Liver (tissue), 3 donors: ENCODE data around the gene HPN.

Source experiments
- ATF3 ChIP-seq: IDR thresholded peaks from 2 replicates; pipeline ENCODE4 v1.6.1; 2016; ENCODE audit warnings: antibody characterized with exemption
- CTCF ChIP-seq: fragments of 150-350 bp; IDR thresholded peaks from 2 replicates; pipeline ENCODE4 v1.5.1; 2017; ENCODE audit warnings: improper control_type of control experiment, low read depth, low read length; ENCODE audit not compliant: missing input control
- EGR1 ChIP-seq, 2 donors: IDR thresholded peaks; 2 replicates each; pipeline ENCODE4 v1.6.1; 2016 to 2018; ENCODE audit warnings: antibody characterized with exemption in 2 of 2, low read depth in 2 of 2
- FOXA1 ChIP-seq: IDR thresholded peaks from 2 replicates; pipeline ENCODE4 v1.6.1; 2016; ENCODE audit warnings: antibody characterized with exemption
- GABPA ChIP-seq, 2 donors: IDR thresholded peaks in 1 of 2; conservative IDR thresholded peaks in 1 of 2; 2 replicates each; pipeline ENCODE4 v1.6.1; 2016; ENCODE audit warnings: antibody characterized with exemption in 2 of 2, mild to moderate bottlenecking in 1 of 2, moderate library complexity in 1 of 2
- HNF4A ChIP-seq, 2 donors: conservative IDR thresholded peaks; 2 replicates each; pipeline ENCODE4 v1.6.1; 2016; ENCODE audit warnings: antibody characterized with exemption in 2 of 2, mild to moderate bottlenecking in 2 of 2
- JUND ChIP-seq, 2 donors: IDR thresholded peaks; 2 replicates each; pipeline ENCODE4 v1.6.1; 2016; ENCODE audit warnings: antibody characterized with exemption in 2 of 2
- MAX ChIP-seq: IDR thresholded peaks from 2 replicates; pipeline ENCODE4 v1.6.1; 2016; ENCODE audit warnings: antibody characterized with exemption
- RAD21 ChIP-seq, 2 donors: IDR thresholded peaks; 2 replicates each; pipeline ENCODE4 v1.6.1; 2016; ENCODE audit warnings: antibody characterized with exemption in 2 of 2, mild to moderate bottlenecking in 2 of 2
- SP1 ChIP-seq: IDR thresholded peaks from 2 replicates; pipeline ENCODE4 v1.6.1; 2018; ENCODE audit warnings: antibody characterized with exemption, mild to moderate bottlenecking
- TAF1 ChIP-seq: conservative IDR thresholded peaks from 2 replicates; pipeline ENCODE4 v1.6.1; 2016; ENCODE audit warnings: antibody characterized with exemption, mild to moderate bottlenecking
- YY1 ChIP-seq: IDR thresholded peaks from 2 replicates; pipeline ENCODE4 v1.6.1; 2016; ENCODE audit warnings: antibody characterized with exemption, mild to moderate bottlenecking
- ZBTB33 ChIP-seq: IDR thresholded peaks from 2 replicates; pipeline ENCODE4 v1.6.1; 2016; ENCODE audit warnings: antibody characterized with exemption
- TF ChIP-seq, protein P1 (sequence below): IDR thresholded peaks from 2 replicates; pipeline ENCODE4 v1.6.1; 2016; ENCODE audit warnings: antibody characterized with exemption, mild to moderate bottlenecking
- donor health status: healthy.
- donor health status: healthy.

DNA sequence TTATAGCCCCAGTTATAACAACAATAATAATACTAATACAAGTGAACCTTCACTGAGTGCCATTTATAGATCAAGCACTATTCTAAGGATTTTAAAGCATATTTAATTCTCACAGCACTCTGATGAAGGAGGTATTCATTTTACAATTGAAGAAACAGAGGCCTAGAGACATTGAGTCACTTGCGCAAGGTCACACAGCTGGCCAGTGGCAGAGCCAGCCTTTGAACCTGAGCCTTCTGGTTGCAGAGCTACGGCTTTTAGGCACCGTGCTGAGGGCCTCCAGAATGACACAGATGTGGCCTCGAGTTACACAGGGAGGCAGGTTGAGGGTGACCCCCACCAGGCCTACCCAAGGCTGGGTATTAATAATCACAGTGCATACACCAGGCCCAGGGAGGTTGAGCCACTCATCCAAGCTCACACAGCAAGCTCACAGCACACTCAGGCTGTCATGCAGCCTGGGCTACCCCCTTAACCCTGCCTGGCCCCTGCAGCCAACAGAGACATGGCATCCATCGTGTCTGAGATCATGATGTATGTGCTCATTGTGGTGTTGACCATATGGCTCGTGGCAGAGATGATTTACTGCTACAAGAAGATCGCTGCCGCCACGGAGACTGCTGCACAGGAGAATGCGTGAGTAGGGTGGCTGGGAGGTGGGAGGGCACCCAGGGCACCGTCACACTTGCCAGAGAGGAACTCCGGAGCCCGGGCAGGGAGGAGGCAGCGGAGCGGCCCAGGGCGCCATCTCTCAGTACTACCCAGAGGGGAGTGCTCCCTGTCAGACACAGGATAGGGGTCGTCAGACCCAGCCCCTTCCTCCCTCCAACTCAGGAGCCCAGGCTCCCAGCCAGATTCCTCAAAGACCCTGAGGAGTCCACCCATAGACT lies 2.7 kb upstream of the HPN start:
- no peak for TF ChIP-seq MAX
- no peak for TF ChIP-seq CTCF
- TF ChIP-seq ZBTB33 = no peak
- no peak for TF ChIP-seq EGR1 (IDR thresholded peaks at IDR 0.05; ENCODE audit: low read depth in 2 of 2)
- TF ChIP-seq SP1 = no peak
- TF ChIP-seq GABPA (IDR thresholded peaks at IDR 0.05 in 1 of 2, conservative IDR thresholded peaks at IDR 0.05 in 1 of 2) = no peak
- no peak for TF ChIP-seq YY1
- peak in 1 of 2 donors; percentile 5 for TF ChIP-seq JUND (IDR thresholded peaks at IDR 0.05)
- TF ChIP-seq TAF1 = no peak
- TF ChIP-seq RAD21 (IDR thresholded peaks at IDR 0.05) = no peak
- TF ChIP-seq, protein P1, sequence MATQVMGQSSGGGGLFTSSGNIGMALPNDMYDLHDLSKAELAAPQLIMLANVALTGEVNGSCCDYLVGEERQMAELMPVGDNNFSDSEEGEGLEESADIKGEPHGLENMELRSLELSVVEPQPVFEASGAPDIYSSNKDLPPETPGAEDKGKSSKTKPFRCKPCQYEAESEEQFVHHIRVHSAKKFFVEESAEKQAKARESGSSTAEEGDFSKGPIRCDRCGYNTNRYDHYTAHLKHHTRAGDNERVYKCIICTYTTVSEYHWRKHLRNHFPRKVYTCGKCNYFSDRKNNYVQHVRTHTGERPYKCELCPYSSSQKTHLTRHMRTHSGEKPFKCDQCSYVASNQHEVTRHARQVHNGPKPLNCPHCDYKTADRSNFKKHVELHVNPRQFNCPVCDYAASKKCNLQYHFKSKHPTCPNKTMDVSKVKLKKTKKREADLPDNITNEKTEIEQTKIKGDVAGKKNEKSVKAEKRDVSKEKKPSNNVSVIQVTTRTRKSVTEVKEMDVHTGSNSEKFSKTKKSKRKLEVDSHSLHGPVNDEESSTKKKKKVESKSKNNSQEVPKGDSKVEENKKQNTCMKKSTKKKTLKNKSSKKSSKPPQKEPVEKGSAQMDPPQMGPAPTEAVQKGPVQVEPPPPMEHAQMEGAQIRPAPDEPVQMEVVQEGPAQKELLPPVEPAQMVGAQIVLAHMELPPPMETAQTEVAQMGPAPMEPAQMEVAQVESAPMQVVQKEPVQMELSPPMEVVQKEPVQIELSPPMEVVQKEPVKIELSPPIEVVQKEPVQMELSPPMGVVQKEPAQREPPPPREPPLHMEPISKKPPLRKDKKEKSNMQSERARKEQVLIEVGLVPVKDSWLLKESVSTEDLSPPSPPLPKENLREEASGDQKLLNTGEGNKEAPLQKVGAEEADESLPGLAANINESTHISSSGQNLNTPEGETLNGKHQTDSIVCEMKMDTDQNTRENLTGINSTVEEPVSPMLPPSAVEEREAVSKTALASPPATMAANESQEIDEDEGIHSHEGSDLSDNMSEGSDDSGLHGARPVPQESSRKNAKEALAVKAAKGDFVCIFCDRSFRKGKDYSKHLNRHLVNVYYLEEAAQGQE = no peak
- TF ChIP-seq ATF3 = no peak
- no peak for TF ChIP-seq HNF4A (conservative IDR thresholded peaks at IDR 0.05)
- no peak for TF ChIP-seq FOXA1
